Measurements from ENCODE around the gene FADD.
"Not testable (repeated sequence)": the region's sequence is repeated elsewhere in the genome, so short reads cannot be mapped to it uniquely, and the experiment has no call there.

Gene FADD

DNA sequence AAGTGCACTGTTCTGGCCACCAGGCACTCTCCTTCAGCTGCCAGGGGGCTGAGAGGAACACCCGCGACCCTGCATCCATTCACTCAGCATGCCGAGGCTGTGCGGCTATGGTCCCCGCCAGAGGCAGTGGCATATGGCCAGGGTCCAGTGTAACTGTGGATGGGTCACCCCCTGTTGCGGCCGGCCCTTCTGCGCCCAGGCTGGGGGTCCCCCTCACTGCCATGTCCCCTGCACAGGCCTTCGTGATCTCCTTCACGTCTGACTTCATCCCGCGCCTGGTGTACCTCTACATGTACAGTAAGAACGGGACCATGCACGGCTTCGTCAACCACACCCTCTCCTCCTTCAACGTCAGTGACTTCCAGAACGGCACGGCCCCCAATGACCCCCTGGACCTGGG is 20.8 kb upstream of the FADD start:
- DNase-seq, result no peak

DNA sequence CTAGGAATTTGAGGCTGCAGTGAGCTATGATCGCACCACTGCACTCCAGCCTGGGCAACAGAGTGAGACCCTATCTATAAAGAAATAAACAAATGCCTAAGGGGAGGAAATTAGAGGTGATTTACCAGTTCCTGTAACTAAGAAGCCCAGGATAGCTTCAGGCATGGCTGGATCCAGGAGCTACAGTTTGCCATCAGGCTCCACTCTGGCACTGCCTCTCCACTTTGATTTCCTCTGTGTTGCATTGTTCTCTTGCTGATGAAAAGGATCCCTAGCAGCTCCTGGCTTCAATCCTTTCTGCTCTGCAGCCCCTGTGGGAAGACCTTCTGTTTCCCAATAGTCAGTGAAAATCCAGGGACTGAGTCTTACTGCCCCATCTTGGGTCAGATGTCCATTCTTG is 20.1 kb upstream of the FADD start:
- DNase-seq, result no peak

DNA sequence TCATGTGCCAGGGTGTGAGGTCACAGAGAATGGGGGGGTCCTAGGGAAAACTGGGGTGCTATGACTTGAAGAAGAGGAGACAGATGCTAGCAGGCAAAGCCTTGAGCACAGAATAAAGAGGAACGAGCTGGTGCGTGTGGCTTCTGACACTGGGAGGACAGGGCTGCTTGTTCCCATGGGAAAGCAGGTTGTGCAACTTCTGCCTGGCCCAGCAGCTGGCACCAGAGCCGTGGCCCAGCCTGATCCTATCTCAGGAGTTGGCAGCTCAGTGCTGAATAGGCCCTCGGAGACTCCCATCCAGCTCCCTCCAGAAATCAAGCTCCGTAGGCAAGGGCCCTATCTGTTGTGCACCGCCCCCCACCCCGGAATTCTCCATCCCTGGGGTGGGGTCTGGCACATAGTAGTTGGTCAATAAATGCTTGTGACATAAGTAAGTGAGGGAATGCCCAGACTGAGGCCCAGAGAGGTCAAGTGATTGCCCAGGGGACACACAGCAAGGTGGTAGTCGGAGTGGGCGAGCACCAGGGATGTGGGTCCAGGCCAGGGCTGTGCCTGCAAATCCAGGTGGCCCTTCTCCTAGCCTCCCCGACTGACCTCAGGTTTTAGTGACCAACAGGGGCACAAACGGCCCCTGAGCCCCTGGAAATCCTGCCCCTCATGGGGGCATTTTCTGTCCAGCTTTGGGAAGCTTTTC is 19.5 kb upstream of the FADD start:
- DNase-seq, result no peak

DNA sequence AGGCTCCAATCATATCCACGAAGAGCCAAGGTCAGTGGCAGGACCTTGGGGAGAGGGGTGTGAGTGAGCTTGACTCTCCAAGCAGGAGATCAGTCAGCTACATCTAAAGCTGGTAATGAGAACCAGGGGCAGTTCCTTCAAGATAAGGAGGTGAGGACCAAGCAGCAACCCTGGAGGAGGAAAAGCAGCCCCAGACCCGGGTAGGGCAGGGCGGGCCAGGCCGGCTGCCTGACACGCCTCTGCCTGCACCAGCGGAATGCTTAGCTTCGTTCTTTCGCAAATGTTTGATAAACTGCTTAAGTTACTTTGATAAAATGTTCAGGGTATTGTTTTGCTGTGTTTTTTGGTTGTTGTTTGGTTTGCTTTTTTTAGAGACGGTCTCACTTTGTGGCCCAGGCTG is 18.7 kb upstream of the FADD start:
- DNase-seq, result no peak

DNA sequence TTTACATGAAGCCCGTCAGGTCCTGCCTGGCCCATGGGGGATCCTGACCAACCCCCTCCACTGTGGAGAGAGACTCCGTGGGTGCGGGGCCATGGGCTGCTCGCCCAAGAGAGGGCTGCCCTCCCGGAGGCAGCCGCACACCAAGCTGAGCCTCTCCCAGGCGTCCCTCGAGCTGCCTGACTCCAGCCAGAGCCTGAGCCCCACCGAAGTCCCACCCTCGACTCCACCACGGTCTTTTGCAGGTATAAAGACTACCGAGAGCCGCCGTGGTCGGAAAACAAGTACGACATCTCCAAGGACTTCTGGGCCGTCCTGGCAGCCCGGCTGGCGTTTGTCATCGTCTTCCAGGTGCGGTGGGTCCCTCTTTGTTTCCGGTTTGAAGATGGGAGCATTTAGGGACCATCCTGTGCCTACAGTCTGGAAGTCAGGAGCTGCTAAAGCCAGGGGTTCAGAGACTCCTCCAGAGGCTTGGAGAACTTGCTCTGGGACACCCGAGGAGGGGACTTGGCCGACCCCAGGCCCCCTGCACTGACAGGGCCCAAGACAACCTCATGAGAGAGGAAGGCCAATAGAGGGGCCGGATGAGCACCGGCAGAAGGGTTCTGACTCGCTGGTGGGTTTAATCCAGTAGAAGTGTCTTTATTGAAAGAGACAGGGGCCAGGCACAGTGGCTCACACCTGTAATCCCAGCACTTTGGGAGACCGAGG is 17.6 kb upstream of the FADD start:
- no peak for DNase-seq

DNA sequence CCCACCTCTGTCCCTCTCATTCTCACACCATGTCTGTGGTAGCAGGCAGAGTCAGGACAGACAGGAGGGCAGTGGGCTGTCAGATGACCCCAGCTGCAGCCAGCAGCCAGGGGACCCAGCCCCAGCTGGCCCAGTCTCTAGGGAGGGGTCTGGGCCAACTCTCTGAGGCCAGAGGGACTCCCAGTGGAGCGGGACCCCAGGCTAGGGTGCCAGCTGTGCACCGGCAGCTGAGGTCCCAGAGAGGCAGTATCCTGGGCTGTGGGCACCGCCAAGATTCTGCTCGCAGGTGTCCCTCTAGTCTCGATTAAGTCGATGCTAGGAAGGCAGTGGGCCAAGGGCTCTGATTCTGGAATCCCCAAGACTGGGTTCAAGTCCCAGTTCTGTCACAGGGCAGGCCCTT is 16.7 kb upstream of the FADD start:
- no peak for DNase-seq

DNA sequence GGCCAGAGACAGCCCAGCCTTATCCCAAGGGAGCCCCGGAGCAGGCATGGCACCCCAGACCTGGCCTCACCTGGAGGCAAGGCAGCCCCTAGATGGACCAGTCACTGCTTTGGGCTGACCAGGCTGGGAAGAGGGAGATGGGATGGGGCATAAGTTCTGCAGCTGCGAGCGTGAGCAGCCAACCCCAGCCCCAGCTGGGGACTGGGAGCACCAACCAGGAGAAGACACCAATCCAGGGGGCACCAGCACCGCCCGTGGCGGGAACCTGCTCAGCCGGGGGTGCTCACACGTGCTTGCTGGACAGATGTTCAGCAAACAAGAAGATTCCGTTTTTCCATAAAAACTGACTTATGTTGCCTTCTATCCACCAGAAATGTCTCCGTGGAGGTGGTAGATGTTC is 16.2 kb upstream of the FADD start:
- no peak for DNase-seq

DNA sequence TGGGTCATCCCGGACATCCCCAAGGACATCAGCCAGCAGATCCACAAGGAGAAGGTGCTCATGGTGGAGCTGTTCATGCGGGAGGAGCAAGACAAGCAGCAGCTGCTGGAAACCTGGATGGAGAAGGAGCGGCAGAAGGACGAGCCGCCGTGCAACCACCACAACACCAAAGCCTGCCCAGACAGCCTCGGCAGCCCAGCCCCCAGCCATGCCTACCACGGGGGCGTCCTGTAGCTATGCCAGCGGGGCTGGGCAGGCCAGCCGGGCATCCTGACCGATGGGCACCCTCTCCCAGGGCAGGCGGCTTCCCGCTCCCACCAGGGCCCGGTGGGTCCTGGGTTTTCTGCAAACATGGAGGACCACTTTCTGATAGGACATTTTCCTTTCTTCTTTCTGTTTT is 15.3 kb upstream of the FADD start:
- DNase-seq, result no peak

DNA sequence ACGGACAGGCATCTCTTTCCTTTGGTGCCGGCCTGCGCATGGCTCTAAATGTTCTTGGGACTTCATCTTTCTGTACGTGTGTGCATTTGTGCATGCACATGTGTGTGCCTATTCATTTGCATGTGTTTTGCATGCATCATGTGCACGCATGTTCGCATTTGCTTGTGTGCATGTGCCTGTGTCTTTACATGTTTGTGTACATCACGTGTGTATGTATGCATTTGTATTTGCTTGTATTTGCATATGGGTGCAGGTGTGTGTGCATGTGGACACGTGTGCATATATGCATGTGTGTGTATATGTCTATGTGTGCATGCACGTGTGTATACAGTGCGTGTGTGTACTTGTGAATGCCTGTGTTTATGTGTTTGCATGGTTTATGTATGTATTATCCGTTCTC is 13.5 kb upstream of the FADD start:
- no peak for DNase-seq

DNA sequence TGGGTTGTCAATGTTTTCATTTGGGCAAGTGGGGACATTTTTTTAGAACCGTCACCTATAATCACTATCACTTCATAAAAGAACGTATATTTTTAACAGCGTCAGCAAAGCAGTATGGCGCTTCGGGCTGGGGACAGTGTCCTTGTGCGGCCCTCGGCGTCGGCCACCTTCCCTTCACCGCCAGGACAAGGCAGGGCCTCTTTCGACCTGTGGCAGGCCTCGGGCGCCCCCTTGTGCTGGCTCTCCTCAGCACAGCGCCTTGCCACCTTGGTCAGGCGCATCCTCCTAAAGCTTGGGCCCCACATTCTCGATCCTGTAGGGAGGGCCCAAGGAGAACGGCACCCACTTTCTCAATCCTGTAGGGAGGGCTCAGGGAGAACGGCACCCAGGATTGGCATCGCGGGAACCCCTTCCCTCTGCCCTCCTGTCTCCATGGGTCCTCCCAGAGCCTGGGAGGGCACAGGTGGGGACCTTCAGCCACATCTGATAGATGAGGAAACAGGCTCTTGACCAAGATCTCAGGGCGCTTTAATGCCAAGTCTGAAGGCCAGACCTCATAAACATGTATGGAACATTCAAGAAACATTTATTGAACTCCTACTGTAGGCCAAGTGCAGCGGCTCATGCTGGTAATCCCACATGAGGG is 11.5 kb upstream of the FADD start:
- DNase-seq, result peak; percentile 45

DNA sequence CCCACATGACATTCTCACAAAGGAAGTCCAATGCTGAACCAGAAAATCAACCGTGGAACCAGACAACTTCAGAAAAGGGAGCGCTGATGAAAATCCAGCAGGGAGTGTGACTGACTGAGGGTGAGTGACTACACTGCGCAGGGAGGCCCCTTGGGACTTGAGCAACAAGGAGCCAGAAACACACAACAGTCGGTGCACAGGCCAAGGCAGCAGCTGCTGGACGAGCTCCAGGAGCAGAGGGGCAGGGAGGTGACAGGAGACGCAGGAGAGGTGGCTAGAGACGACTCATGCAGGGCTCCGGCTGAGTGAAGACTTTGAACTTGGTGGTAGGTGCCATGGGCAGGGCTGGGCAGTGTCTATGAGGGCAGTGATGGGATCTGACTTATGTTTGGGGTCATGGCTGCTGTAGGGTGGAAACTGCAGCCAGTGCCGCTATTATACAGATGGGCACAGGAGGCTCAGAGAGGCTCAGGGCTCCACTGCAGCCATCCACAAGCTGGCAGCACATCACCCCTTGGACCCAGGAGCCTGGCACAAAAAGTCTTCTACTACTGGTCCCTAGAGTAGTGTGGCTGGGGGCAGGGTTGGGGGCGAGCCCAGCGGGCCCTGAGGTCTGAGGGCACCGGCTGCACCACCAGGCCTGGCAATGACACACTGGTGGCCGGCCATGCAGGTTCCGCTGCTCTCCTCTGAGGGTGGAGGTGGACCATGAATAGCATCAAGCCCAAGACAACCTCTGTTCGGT is 10.3 kb upstream of the FADD start:
- DNase-seq, result no peak

DNA sequence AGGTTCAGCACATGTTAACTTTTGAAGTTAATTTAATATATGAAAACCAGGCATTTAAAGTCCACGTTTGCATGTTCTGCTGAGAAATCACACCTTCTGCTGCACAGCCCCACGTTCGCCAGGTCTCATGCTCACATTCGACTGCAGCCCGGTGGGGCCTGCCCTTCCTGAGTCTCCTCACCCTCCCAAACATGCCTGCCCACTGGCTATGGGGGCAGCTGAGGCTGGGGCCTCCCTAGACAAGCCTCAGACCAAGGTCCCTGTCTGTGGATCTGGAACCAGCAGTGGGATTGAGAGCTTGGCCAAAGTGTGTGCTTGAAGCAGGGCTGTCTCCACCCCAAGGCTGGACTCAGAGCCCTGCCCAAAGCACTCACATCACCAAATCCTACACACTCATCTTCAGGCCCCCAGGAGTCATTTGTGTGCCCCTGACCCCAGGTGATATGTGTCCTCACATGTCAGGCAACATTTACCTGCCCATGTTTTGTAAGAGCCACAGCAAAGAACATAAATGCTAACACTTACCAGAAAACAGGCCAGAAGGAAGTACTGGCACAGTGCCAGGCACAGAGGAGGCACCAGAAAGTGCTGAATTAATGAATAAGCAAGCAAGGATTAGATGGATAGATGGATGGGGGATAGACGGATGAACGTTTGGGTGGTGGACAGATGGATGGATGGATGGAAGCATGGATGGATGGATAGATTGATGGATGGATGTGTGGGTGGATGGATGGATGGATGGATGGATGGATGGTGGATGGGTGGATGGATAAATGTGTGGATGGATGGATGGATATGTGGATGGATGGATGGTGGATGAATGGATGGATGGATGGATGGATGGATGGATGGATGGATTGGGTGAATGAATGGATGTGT is 9.4 kb upstream of the FADD start:
- DNase-seq, result no peak

DNA sequence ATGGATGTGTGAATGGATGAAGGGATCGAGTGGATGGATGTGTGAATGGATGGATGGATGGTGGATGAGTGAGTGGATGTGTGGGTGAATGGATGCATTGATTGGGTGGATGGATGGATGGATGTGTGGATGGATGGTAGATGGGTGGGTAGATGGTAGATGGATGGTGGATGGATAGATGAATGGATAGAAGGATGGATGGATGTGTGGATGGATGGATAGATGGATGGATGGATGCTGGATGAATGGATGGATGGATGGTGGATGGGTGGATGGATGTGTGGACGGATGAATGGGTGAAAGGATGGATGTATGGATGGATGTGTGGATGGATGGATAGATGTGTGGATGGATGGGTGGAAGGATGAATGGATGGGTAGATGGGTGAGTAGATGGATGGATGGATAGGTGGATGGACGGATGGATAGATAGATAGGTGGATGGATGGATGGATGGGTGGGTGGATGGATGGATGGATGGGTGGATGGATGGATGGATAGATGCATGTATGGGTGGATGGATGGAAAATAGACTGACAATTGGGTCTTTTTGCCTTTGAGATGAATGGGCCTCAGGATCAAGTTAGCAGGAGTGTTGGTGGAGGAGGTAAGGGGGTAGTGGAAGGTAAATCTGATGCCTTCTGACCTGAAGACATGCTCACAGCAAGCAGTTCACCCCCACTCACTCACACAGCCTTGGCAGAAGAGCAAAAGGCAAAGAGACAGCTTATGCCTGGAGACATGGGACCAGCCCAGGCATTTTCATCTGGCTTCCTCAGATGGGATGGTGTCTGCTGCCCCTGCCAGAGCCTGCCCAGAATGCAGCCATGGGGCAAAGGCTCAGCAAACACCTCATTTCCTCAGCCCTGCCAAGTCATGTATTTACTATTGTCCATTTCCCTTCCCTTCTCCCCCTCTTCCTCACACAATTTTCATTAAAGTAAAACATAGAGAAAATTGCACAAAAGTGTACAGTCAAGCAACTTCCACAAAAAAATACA is 8.0 kb upstream of the FADD start:
- no peak for DNase-seq

DNA sequence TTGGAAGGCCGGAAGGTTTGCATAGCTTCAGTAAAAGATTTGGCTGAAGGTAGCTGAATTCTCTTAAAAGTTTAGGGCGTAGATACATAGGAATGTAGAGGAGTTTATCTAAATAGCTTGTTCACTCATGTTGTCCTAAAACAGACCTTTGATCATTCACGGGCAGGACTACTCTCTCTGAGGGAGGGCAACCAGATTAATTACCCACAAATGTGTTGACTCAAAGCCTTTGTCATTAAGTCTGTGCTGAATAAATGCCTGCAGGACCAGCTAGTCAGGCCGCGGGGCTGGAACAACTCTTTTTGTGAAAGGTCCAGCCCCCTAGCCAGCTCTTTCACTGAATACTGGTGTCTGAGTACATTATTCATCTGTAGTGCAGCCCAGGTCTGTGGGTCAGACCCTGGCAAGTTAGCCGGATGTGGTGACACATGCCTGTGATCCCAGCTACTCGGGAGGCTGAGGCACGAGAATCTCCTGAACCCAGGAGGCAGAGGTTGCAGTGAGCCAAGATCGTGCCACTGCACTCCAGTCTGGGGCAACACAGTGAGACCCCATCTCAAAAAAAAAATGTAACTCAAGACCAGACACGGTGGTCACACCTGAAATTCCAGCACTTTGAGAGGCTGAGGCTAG is 2.8 kb upstream of the FADD start:
- DNase-seq, result no peak

DNA sequence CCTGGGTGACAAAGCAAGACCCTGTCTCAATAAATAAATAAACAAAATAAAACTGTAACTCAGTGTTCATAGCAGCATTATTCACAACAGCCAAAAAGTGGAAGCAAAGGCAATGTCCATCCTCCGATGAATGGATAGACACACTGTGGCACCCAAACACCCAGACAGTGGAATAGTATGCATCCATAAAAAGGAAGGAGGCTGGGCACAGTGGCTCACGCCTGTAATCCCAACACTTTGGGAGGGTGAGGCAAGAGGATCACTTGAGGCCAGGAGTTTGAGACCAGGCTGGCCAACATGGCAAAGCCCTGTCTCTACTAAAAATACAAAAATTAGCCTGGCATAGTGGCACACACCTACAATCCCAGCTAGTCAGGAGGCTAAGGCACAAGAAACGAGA is 2.0 kb upstream of the FADD start:
- not testable (repeated sequence) for DNase-seq

DNA sequence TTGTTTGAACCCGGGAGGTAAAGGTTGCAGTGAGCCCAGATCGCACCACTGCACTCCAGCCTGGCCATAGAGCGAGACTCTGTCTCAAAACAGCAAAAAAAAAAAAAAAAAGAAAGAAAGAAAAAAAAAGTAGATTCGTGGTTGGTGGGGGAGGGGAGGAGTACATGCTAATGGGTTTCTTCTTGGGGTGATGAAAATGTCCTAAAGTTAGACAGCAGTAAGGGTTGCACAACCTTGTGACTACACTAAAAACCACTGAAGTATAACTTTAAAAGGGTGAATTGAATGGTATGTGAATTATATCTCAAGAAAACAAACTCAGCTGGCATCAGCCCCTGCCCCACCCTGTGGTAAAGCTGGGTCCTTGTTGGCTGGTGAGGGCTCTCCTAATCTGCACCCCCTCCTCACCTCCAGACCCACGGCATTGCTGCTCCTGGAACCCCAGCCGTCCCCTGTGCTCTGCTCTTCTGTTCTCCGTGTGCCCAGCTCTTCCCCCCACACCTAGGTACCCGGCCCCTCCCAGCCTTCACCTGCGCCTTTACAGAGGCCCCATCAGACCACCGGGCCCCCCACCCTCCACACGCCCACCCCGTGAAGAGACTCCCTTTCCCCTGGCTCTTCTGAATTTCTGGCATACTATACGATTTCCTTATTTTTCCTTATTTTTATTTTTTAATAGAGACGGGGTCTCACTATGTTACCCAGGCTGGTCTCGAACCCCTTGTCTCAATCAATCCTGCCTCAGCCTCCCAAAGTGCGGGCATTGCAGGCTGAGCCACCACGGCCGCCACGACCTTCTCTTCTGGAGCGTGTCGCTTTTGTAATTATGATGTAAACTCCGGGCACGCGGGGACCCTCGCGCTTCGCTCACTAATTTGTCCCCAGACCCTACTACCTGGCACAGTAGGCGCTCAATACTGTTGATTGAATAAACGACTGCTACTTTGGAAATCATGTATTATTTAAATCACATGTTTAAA is 924 bp upstream of the FADD start:
- DNase-seq, result no peak

DNA sequence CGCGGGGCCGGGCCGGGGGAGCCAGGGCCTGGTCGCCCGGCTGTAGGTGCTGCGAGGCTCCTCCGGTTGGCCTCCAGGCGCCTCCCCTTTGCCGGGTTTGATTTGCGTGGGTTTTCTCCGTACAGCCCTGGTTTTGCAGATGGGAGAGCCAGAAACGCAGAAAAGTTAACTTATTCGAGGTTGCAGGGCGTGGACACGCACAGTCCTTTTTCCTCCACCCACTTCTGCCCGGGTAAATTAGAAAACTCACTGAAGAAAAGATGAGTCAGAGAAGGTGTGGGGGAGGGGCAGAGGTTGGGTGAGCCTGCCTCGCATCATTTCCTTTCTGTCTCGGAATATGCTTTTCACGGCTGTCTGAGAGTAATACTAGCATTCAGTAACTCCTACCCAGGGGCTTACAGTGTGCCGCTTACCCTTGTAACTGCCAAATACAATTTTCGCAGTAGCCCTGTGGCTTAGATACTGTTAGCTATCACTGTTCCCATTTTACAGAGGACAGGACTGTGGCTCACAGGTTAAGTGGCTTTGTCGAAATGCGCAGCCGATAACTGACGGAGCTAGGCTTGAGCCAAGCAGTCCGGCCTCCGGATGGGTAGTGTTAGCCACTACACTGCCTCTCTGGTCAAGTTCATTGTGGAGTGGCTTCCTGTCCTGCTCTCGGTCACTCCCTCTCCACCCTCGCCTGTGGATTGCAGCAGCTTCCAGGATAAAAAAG is 812 bp downstream of the FADD start:
- peak; percentile 83 for DNase-seq

DNA sequence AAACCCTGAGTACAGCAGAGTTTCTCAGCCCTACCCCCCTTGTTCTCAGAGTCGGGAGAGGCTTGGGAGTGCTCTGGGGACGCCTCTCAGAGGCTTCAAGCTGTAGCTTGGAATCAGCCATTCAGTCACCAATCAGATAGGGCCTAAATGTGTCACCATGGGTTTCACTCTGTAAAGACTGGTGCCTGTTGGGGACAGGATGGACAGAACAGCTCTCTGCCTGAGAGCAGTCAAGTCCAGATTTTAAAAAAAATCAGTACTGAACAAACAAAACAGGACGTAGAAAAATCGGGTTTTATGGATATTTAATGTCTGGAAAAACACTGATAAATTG is 1.3 kb downstream of the FADD start:
- no peak for DNase-seq
